NCI-H1048 (cell line): ENCODE data around the gene GFRA1.

Experiments
- DNase-seq: peaks from one replicate; lab custom pipeline; 2025; lab: John Stamatoyannopoulos, UW

The GFRA1 gene

DNA sequence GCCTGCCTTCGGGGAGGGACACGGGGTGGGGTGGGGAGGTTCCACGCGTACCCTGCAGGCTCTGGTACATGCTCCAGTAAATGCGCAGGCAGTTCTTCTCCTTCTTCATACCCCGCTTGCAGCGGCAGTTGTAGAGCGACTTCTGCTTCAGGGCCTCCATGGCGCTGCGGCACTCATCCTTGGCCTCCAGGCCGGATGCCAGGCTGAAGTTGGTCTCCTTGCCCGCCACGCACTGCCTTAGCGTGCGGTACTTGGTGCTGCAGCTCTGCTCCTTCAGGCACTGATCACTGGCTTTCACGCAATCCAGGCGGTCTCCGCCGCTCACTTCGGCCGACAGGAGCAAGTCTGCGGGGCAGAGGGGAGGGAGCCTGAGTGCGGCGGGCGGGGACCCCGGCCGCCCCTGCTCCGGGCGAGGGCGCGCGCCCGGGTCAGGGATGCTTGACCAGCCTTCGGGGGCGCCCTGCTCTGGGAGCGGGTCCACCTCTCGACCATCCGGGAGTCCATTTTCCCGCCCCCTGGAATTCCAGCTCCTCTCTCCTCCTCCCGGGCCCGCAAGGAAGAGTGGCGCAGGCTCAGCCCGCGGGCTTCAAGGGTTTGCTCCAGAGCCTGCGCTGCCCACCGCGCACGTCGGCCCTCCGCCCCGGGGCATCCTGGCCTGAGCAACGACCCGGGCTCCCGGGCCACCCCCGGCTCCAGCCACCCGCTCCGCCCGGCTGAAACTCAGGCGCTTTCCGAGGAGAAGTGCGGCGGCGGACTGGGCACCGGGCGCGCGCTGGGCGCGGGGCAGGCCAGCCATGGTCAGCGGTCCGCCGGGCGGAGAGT is 2.0 kb downstream of the GFRA1 start:
- no peak for DNase-seq

DNA sequence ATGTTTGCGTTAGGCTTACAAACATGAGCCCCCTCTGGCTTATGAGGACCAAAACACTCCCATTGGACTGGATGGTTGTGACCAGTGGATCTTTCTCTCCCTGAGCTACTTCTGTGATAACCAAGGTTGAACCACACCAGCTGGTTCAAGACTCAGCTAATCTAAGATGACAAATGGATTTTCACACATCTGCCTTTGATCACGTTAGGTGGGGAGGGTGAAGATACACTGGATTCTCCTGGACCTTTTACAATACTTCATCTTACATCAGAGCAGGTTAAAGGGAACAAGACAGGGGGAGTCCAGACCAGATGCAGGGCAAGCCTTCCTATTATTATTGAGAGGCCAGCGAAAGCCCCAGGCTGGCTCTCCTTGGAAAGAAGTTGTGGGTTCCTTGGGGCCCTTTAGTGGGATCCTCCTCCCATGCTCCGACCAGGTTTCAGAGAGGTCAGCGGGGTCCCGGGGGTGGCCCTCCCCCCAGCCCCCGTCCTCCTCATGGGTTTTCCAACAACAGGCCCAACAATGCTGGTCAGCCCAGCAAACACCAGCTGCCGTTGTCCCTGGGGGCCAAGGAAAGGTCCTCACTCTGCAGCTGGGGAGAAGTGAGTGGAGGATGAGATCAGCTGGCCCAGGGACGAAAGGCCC is 2.8 kb downstream of the GFRA1 start:
- no peak for DNase-seq

- no peak for DNase-seq
Observed at GRCh38 chr10:116269619-116270018, 3.4 kb downstream of the GFRA1 start.

GRCh38 chr10:116268976-116269375 is 4.0 kb downstream of the GFRA1 start:
- DNase-seq, result no peak

DNA sequence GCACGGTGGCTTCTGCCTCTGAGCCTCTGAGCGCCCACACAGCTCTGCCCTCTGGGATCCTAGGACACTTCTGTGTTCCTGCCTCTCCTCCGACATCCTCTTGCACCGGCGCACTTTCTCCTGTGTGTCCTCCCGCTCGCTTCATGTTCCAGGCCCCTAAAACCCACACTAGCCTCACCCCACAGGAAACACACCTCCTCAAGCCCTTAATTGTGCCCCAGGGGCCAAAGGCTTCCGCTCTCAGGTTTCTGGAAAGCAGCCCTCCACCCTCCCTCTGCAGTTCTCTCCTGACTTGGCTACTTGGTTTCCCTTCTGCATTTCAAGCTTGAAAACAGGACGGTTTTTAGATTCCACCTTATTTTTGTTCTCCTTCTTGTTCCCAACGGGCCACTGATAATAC is 7.3 kb downstream of the GFRA1 start:
- no peak for DNase-seq

- no peak for DNase-seq
Observed at GRCh38 chr10:116263870-116264655, 8.9 kb downstream of the GFRA1 start.

DNA sequence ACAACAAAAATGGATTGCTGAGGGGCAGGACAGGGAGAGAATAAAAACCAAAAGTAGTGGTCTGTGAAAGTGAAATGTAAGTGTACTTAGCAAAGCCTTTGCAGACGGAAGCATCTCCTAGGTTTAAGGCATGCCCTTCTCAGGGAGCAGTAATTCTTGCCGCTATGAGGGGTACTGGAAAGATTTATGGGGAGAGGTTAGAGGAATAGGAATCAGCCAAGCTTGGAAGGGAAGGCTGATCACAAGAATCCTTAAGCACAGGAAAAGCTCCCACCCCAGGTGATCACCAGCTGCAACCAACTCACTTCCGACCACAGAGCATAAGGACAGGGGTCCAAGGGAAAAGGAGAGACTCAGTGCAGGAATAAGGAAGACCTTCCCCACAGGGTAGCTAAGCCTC is 10.3 kb downstream of the GFRA1 start:
- no peak for DNase-seq

DNA sequence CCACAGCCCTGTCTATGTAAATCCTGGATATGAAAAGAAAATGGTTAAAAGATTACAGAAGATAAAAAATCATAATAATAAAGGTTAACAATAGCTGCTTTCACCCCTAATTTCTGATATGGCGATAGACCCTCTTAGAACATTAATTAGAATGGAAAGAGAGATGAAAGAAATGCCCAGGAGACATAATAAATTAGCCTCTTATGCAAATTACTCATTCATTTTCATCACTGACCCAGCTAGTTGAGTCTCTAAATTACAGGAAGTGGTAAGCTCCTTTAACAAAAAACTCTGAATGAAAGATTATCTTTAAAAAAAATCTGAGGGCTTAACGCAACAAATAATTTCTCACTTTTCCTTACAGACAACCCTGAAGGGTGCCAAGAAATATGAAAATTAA is 12.4 kb downstream of the GFRA1 start:
- DNase-seq, result peak; percentile 74

DNA sequence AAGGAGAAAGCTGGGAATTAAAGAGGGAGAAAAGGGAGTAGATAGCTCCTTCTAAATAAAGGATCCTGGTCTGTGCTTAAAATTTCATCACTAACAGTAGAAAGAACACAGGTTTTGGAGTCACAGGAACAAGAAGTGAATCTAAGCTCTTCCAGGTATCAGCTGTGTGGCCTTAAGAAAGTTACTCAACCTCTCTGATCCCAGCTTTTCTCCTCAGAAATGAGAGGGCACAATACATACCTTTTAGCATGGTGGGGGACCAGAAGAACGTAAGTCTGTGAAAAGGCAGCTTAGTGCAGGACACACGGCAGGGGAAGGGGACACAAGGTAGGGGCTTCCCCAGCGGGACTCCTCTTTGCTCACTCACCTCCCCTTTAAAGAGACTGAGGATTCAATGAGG is 13.4 kb downstream of the GFRA1 start:
- no peak for DNase-seq

- no peak for DNase-seq
Observed at GRCh38 chr10:116257785-116258184, 15.2 kb downstream of the GFRA1 start.

DNA sequence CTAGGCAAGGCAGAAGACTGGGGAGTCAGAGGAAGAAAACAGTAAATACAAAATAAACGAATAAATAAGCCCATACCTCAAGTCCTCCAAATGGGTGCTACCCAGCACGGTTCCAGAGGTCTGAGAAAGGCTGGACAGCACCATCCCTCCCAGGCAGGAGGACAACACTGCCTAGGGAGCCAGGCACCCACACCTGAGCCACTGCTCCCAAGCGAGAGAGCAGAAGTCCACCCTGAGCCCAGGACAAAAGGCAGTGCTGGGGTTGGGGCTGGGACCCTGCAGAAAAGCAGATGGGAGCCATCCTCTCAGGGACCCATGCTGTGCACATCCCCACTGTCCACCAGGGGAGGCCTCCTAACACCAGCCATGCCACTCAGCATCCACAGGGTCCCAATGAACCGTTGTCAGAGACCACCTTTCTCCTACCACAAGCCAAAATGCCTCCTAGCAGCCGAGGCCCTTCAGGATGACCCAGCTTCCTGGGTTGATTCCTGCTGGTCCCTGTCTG is 16.2 kb downstream of the GFRA1 start:
- DNase-seq, result no peak

- DNase-seq, result no peak
Observed at GRCh38 chr10:116255886-116256751, 16.9 kb downstream of the GFRA1 start.

DNA sequence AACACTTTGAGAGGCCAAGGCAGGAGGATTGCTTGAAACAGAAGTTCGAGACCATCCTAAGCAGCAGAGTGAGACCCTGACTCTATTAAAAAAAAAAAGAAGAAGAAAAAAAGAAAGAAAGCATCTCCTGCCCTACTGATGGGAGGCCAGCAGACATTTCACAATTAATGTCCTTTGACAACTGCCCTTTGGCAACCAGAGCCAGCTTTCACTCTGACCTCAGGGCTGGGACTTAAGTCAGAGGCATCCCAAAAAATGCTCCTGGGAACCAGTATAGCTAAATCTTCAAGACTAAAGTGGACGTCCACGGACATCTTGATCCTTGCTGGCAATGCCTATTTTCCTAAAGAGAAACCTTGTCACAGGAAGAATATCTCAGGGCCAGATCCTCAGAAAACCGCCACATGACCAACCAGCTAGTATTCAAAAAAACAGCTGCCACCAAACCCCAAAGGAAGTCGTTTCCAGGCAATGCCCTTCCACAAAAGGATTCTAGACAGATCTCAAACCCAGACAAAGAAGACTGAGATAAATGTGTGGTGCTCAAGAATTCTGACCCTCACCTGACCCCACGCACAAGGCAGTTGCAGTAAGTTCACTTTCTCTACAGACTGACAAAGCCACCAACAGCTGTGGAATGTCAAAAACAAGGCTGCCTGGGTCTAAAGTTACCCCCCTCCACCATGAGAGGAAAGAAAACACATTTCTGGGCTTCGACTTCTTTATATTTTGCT is 18.4 kb downstream of the GFRA1 start:
- DNase-seq, result no peak

GRCh38 chr10:116253716-116254115 is 19.3 kb downstream of the GFRA1 start:
- DNase-seq, result no peak

DNA sequence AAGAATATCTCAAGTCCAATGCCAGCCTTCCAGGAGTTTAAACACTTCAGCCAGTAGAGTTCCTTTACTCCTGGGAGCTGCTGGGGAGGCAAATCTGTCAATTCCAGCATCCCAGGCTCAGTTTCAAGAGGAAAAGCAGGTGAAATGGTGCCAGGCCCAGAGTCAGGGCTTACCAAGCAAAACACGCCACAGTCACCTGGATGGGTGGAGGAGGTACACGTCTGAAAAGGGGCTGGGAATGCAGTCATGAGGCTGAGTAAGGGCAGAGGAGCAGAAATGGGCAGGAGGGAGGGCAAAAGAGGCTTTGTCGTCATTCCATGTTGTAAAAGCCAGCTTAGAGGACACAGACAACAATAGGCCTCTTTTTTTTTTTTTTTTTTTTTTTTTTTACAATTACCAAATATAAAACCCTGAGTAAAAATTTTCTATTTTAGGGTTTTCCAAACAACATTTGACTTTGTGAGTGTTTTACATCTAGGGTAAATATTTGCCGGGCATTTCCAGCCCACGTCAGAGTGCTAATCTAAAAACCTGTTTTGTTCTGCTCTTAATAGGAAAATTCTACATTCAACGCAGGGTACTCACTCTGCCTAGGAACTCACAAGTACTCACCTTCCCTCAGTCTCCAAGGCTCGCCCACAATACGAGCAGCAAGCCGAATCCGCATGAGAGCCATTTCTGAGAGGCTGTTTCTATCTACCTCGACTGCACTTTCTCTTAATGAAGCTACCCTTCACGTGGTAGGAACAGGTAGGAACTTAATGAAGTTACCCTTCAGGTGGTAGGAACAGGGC is 21.2 kb downstream of the GFRA1 start:
- no peak for DNase-seq

- DNase-seq, result no peak
Observed at GRCh38 chr10:116247691-116248090, 25.3 kb downstream of the GFRA1 start.

- no peak for DNase-seq
Observed at GRCh38 chr10:116246263-116246662, 26.7 kb downstream of the GFRA1 start.

- DNase-seq, result no peak
Observed at GRCh38 chr10:116245156-116245555, 27.9 kb downstream of the GFRA1 start.

DNA sequence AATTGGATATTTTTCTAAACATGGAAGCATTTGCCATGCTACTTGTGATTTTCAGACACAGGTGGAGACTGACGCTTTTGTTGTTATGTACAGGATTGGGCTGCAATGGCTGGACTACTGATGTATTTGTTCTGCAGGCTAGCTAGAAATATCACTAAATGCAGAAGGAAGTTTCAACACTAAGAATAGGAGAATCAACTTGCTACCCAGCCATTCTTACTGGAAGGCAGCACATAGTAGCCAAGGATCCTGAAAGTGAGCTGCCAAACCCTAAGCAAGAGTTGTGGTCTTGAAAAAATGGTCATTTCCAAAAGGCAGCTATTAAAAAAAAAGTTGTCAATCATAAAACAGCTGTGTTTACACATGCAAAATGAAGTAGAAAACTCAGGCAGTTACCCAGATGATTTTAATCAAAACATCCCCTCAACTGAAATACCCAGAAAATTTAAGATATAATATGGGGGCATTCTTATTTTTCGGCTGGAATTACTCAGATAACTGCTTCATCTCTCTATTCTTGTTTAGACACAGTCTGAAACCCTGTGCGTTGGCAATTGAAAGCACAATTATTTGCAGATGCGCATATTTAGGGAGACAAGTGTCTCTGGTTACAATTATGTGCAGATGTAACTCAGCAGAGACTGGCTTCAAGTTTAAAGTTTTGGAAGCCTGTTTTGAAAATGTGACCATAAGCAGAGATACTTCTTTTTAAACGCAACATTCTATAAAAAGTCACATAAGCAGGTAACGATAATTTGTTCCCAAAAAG is 31.2 kb downstream of the GFRA1 start:
- DNase-seq, result no peak
